ENCODE data around the gene MAP3K15. TPM values are rescaled to one million over a fixed set of nuclear protein-coding genes. Genes with fewer than 3 reads are reported as not detected.

The MAP3K15 gene
- total RNA-seq, 1 experiment from 2014 or later: 3.8 TPM

GRCh38 chrX:19541196-19541595 lies 25.9 kb upstream of the MAP3K15 start:
- Mint-ChIP-seq H3K27ac (no peak overlapping the region), H3K4me1 (no peaks in the 10 kb centered on the region), H3K4me3 (no peak overlapping the region), H3K36me3 (no peaks in the 10 kb centered on the region), H3K9me3 (no peaks in the 10 kb centered on the region), H3K27me3 (ENCODE audit: low read depth) (no peaks in the 10 kb centered on the region)
- ATAC-seq (no peak), DNase-seq (ENCODE audit: low spot score) (no peak)
- CTCF ChIA-PET: no interaction called here
- POLR2A ChIA-PET: no interaction called here
- TF ChIP-seq GRHL2 (CRISPR knock-in tag; IDR thresholded peaks at IDR 0.05; ENCODE audit: insufficient replicate concordance, severe bottlenecking): no peak

GRCh38 chrX:19540076-19540475 lies 24.8 kb upstream of the MAP3K15 start:
- TF ChIP-seq CDX4 (CRISPR knock-in tag; IDR thresholded peaks at IDR 0.05; ENCODE audit: borderline replicate concordance): no peak
- TF ChIP-seq TEAD4 (CRISPR knock-in tag; IDR thresholded peaks at IDR 0.05): no peak
- TF ChIP-seq PRDM15 (CRISPR knock-in tag; IDR thresholded peaks at IDR 0.05): no peak
- no peak for TF ChIP-seq CREB1 (CRISPR knock-in tag; IDR thresholded peaks at IDR 0.05)
- TF ChIP-seq NFE2L1 (CRISPR knock-in tag; IDR thresholded peaks at IDR 0.05): no peak
- H3K27ac Mint-ChIP-seq: no peak overlapping the region
- no peaks in the 10 kb centered on the region for H3K36me3 Mint-ChIP-seq
- POLR2A ChIA-PET: no interaction called here
- ATAC-seq: no peak
- no peaks in the 10 kb centered on the region for H3K27me3 Mint-ChIP-seq (ENCODE audit: low read depth)
- H3K4me3 Mint-ChIP-seq: no peak overlapping the region
- CTCF ChIA-PET: no interaction called here
- no peak for DNase-seq (ENCODE audit: low spot score)
- no peaks in the 10 kb centered on the region for H3K9me3 Mint-ChIP-seq
- H3K4me1 Mint-ChIP-seq: no peaks in the 10 kb centered on the region

GRCh38 chrX:19539665-19540064 lies 24.4 kb upstream of the MAP3K15 start:
- Mint-ChIP-seq H3K27ac (no peak overlapping the region), H3K4me3 (no peak overlapping the region), H3K9me3 (no peaks in the 10 kb centered on the region), H3K27me3 (ENCODE audit: low read depth) (no peaks in the 10 kb centered on the region), H3K36me3 (no peaks in the 10 kb centered on the region), H3K4me1 (no peaks in the 10 kb centered on the region)
- ChIA-PET CTCF (no interaction called here), POLR2A (no interaction called here)
- no peak for ATAC-seq
- no peak for DNase-seq (ENCODE audit: low spot score)
- TF ChIP-seq ZBTB21 (CRISPR knock-in tag; IDR thresholded peaks at IDR 0.05; ENCODE audit: borderline replicate concordance) (no peak), USF1 (CRISPR knock-in tag; IDR thresholded peaks at IDR 0.05) (no peak), E2F4 (CRISPR knock-in tag; IDR thresholded peaks at IDR 0.05; ENCODE audit: borderline replicate concordance, low read depth) (no peak), GRHL2 (CRISPR knock-in tag; IDR thresholded peaks at IDR 0.05; ENCODE audit: insufficient replicate concordance, severe bottlenecking) (no peak), ZBTB43 (CRISPR knock-in tag; IDR thresholded peaks at IDR 0.05) (no peak), PREB (CRISPR knock-in tag; IDR thresholded peaks at IDR 0.05; ENCODE audit: borderline replicate concordance) (no peak), JAZF1 (CRISPR knock-in tag; IDR thresholded peaks at IDR 0.05) (no peak), NFYB (CRISPR knock-in tag; conservative IDR thresholded peaks at IDR 0.05; ENCODE audit: low read depth) (no peak), AR (CRISPR knock-in tag; IDR thresholded peaks at IDR 0.05) (no peak), FOXP4 (CRISPR knock-in tag; IDR thresholded peaks at IDR 0.05) (no peak), NR1H2 (CRISPR knock-in tag; IDR thresholded peaks at IDR 0.05) (no peak), ETV6 (CRISPR knock-in tag; IDR thresholded peaks at IDR 0.05) (no peak)

Data from WTC11 (cell line).